Omental fat pad (tissue), 4 donors: ENCODE results near the gene ZNF581. TPM values are rescaled to one million over a fixed set of nuclear protein-coding genes. Genes with fewer than 3 reads are reported as not detected.

ENCODE experiments used
- ATAC-seq: fragments of 150-250 bp; one replicate; pipeline ENCODE4 v1.9.1; 2016; ENCODE audit warnings: mild to moderate bottlenecking, moderate library complexity; ENCODE audit not compliant: low FRiP score
- DNase-seq: peaks from one replicate; pipeline ENCODE4 v3.0.0-alpha.2; 2019; ENCODE audit warnings: low spot score
- CTCF ChIP-seq, 3 donors: fragments of 450-650 bp; IDR thresholded peaks; one replicate each; pipeline ENCODE4 v1.5.1; 2016 to 2017; ENCODE audit warnings: antibody characterized with exemption in 3 of 3, mild to moderate bottlenecking in 3 of 3, moderate library complexity in 2 of 3
- total RNA-seq, 4 donors: library from RNA; depleted of rRNA; stranded (reverse); fragments of >200 nt; gene quantifications; one replicate each; pipeline ENCODE4 v1.1.0, GENCODE V29; 2016

ZNF581 gene
- total RNA-seq, 4 donors from 2014 or later: 9.9 to 15.0 (median 11.9) TPM

GRCh38 chr19:55681131-55682092, 38.0 kb downstream of the ZNF581 start:
- DNase-seq: no peak
- no peak for TF ChIP-seq CTCF (IDR thresholded peaks at IDR 0.05)
- ATAC-seq: no peak

- DNase-seq (no peak), ATAC-seq (no peak)
- no peak for TF ChIP-seq CTCF (IDR thresholded peaks at IDR 0.05)
Measured at GRCh38 chr19:55683449-55684261, 40.2 kb downstream of the ZNF581 start.

DNA sequence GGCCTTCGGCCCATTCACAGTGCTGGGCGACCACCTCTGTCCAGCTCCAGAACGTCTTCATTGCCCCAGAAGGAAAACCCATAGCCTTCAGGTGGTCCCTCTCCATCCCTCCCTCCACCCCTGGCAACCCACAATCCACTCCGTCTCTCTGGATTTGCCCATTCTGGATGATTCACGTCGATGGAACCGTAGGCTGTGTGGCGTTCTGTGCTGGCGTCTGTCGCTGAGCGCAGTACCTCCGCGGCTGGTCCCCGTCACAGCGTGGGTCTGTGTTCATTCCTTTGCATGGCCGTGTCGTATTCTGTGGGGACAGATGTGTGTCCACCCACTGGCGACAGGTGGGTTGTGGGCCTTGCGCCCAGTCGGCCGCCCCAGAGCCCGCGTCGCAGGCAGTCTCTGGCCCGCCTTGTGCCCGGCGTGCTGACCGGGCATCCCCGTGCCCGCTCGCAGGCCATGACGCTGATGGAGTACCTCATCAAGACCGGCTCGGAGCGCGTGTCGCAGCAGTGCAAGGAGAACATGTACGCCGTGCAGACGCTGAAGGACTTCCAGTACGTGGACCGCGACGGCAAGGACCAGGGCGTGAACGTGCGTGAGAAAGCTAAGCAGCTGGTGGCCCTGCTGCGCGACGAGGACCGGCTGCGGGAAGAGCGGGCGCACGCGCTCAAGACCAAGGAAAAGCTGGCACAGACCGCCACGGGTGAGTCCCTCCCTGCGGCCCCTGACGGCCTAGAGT, 41.7 kb downstream of the ZNF581 start:
- no peak for DNase-seq
- no peak for ATAC-seq

GRCh38 chr19:55685776-55686175, 42.3 kb downstream of the ZNF581 start:
- TF ChIP-seq CTCF (IDR thresholded peaks at IDR 0.05): no peak
- ATAC-seq: no peak
- DNase-seq: no peak

More for the DNA sequence above, 41.7 kb downstream of the ZNF581 start:
- no peak for TF ChIP-seq CTCF (IDR thresholded peaks at IDR 0.05)

DNA sequence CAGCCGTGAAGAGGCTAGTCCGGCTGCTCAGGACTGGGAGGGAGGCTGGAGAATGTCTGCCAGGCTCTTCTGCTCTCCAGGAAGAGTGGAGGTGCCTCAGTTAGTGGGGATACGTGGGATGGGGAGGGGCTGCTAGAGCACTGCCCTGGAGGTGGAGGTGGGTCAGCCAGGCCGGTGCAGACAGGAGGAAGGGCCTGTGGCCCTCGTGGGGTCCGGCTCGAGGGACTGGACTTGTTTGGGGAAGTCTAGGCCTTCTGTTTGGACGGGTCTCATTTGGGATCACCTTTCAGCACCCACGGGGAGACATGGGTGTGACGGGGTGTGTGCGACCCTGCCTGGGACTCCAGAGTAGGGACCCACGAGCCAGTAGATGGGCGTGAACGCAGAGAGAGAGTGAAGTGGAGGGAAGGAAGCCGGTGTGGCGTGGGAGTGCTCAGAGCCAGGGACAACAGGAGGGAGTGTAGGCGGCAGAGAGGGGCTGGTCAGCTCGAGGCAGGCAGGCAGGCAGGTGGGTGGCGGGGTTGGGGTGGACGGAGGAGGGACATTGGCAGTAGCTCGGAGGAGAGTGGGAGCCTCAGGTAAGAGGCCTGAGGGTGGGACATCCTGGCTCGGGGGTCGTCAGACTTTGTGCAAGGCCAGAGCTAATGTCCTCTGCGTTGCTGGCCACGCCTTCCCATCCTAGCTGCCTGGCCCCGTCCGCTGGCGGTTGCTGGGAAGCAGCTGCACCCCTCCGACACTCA, 43.0 kb downstream of the ZNF581 start:
- DNase-seq: no peak
- TF ChIP-seq CTCF (IDR thresholded peaks at IDR 0.05): no peak
- ATAC-seq: no peak
